ENCODE measurements around the gene UBE2G2. TPM values are rescaled to one million over a fixed set of nuclear protein-coding genes. Genes with fewer than 3 reads are reported as not detected.
A peak's percentile ranks its signal among the peaks of the same experiment; 100 is the strongest.

Gene UBE2G2
- total RNA-seq, 1 experiment from 2014 or later: 147 TPM

- Mint-ChIP-seq H3K4me3 (ENCODE audit: unreplicated experiment) (no peak overlapping the region), H3K36me3 (ENCODE audit: insufficient read depth, unreplicated experiment) (peaks cover 60% of the 10 kb centered on the region), H3K27me3 (ENCODE audit: insufficient read depth, unreplicated experiment) (no peaks in the 10 kb centered on the region), H3K4me1 (ENCODE audit: insufficient read depth, unreplicated experiment) (peaks cover 9% of the 10 kb centered on the region), H3K27ac (ENCODE audit: low read depth, unreplicated experiment) (no peak overlapping the region), H3K9me3 (ENCODE audit: unreplicated experiment) (no peaks in the 10 kb centered on the region)
- no peak for TF ChIP-seq CTCF (IDR thresholded peaks at IDR 0.05; ENCODE audit: unreplicated experiment)
- intact Hi-C loops (cut with micrococcal nuclease): no loop called here
- BruUV-seq (replicated peaks): no TSS peak
- no peak for DNase-seq (ENCODE audit: unreplicated experiment)
- POLR2A ChIA-PET: interaction anchor here (1.6 kb wide), 1 partner anchor 124 kb away, joined by 3 read pairs; no protein-coding TSS in a partner anchor
- CTCF ChIA-PET: interaction anchor here (0.6 to 1.1 kb wide), 4 partner anchors 12 to 320 kb away, joined by 3 read pairs; partner anchors contain the start of gene SUMO3
These were observed 3.6 kb upstream of the UBE2G2 start for GRCh38 chr21:44805226-44805625.

GRCh38 chr21:44804762-44805161, 3.1 kb upstream of the UBE2G2 start:
- no peak for TF ChIP-seq CTCF (IDR thresholded peaks at IDR 0.05; ENCODE audit: unreplicated experiment)
- Mint-ChIP-seq H3K36me3 (ENCODE audit: insufficient read depth, unreplicated experiment) (peaks cover 59% of the 10 kb centered on the region), H3K27ac (ENCODE audit: low read depth, unreplicated experiment) (no peak overlapping the region), H3K9me3 (ENCODE audit: unreplicated experiment) (no peaks in the 10 kb centered on the region), H3K4me3 (ENCODE audit: unreplicated experiment) (no peak overlapping the region), H3K4me1 (ENCODE audit: insufficient read depth, unreplicated experiment) (peaks cover 12% of the 10 kb centered on the region), H3K27me3 (ENCODE audit: insufficient read depth, unreplicated experiment) (no peaks in the 10 kb centered on the region)
- ChIA-PET POLR2A (interaction anchor here (1.6 kb wide), 1 partner anchor 124 kb away, joined by 3 read pairs; no protein-coding TSS in a partner anchor), CTCF (interaction anchor here (0.6 to 1.1 kb wide), 4 partner anchors 13 to 310 kb away, joined by 3 read pairs; partner anchors contain the start of gene SUMO3)
- BruUV-seq (replicated peaks): no TSS peak
- no peak for DNase-seq (ENCODE audit: unreplicated experiment)
- intact Hi-C loops (cut with micrococcal nuclease): no loop called here

DNA sequence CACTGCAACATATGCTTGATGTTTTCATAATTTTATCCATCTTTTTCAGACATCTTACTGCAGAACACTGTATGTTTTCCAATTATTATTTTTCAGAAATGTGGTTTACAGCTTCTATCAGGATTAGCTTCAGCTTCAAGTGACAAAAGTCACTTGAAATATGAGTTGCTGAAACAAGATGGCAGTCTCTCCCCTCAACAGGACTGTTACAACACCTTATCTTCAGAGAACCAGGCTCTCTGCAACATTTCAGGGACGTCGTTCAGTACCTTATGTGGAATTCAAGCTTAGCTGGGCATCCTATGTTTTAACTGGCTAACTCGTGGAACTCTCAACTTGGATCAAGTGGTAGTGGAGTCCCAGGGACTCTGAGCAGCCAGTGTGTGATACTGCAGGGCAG, 2.0 kb upstream of the UBE2G2 start:
- intact Hi-C loops (cut with micrococcal nuclease): no loop called here
- H3K4me3 Mint-ChIP-seq (ENCODE audit: unreplicated experiment): no peak overlapping the region
- CTCF ChIA-PET: interaction anchor here (1.2 kb wide), 2 partner anchors 11 to 113 kb away, joined by 3 to 5 read pairs; no protein-coding TSS in a partner anchor
- peaks cover 61% of the 10 kb centered on the region for H3K36me3 Mint-ChIP-seq (ENCODE audit: insufficient read depth, unreplicated experiment)
- no peak for DNase-seq (ENCODE audit: unreplicated experiment)
- no peaks in the 10 kb centered on the region for H3K27me3 Mint-ChIP-seq (ENCODE audit: insufficient read depth, unreplicated experiment)
- no peaks in the 10 kb centered on the region for H3K9me3 Mint-ChIP-seq (ENCODE audit: unreplicated experiment)
- H3K27ac Mint-ChIP-seq (ENCODE audit: low read depth, unreplicated experiment): no peak overlapping the region
- POLR2A ChIA-PET: interaction anchor here (0.5 to 5.4 kb wide), 7 partner anchors 11 to 464 kb away, joined by 3 to 161 read pairs (median 3); partner anchors contain the start of genes CFAP410, PTTG1IP and SLX9
- TF ChIP-seq CTCF (IDR thresholded peaks at IDR 0.05; ENCODE audit: unreplicated experiment): no peak
- peaks cover 21% of the 10 kb centered on the region for H3K4me1 Mint-ChIP-seq (ENCODE audit: insufficient read depth, unreplicated experiment)
- no TSS peak for BruUV-seq (replicated peaks)

- H3K4me1 Mint-ChIP-seq (ENCODE audit: insufficient read depth, unreplicated experiment): peaks cover 25% of the 10 kb centered on the region
- peak overlapping the region; percentile 89 for H3K4me3 Mint-ChIP-seq (ENCODE audit: unreplicated experiment)
- POLR2A ChIA-PET: interaction anchor here (0.6 to 5.4 kb wide), 12 partner anchors 7 to 328 kb away, joined by 3 to 161 read pairs (median 10); partner anchors contain the start of genes PTTG1IP, SLX9 and SUMO3
- CTCF ChIA-PET: interaction anchor here (1.2 to 4.6 kb wide), 6 partner anchors 9 to 335 kb away, joined by 3 to 48 read pairs (median 26); partner anchors contain the start of gene SLX9
- no peaks in the 10 kb centered on the region for H3K9me3 Mint-ChIP-seq (ENCODE audit: unreplicated experiment)
- no peaks in the 10 kb centered on the region for H3K27me3 Mint-ChIP-seq (ENCODE audit: insufficient read depth, unreplicated experiment)
- no TSS peak for BruUV-seq (replicated peaks)
- no peak for DNase-seq (ENCODE audit: unreplicated experiment)
- peaks cover 54% of the 10 kb centered on the region for H3K36me3 Mint-ChIP-seq (ENCODE audit: insufficient read depth, unreplicated experiment)
- TF ChIP-seq CTCF (IDR thresholded peaks at IDR 0.05; ENCODE audit: unreplicated experiment): no peak
- peak overlapping the region; percentile 80 for H3K27ac Mint-ChIP-seq (ENCODE audit: low read depth, unreplicated experiment)
- intact Hi-C loops (cut with micrococcal nuclease): no loop called here
These were observed 955 bp upstream of the UBE2G2 start for GRCh38 chr21:44802396-44803153.
